ENCODE measurements around the gene GNAQ. TPM values are rescaled to one million over a fixed set of nuclear protein-coding genes. Genes with fewer than 3 reads are reported as not detected.

The GNAQ gene
- total and polyA plus RNA-seq, 9 donors: 22.0 to 72.2 (median 53.1) TPM

DNA sequence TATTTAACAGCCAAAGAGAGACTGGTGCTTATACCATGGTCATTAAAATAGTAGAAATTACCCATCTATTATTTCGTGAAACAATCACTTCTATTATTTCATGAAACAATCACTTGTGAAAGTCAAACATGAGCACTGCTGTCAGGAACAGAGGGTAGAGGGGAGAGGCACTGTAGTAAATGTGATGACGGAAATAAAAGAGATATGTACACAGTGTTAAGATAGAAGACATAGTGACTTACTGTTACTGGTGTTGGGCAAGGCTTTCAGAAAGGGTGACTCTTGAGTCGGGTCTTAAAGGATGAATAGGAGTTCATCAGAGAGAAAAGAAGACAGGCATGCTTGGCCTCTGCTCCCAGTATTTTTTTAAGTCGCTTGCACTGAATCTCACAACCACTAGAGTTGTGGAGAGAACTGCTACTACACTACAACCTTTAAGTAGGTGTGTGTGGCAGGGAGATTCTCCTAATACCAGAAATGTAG is 220.9 kb downstream of the GNAQ start:
- Histone ChIP-seq H3K4me3 (no peak overlapping the region), H3K27me3 (no peaks in the 10 kb centered on the region), H3K36me3 (no peaks in the 10 kb centered on the region), H3K4me1 (ENCODE audit: insufficient read depth) (peaks cover 3% of the 10 kb centered on the region), H3K9me3 (no peaks in the 10 kb centered on the region), H3K27ac (no peak overlapping the region)
- intact Hi-C loops (cut with DNase I): no loop called here
- TF ChIP-seq, protein P1, sequence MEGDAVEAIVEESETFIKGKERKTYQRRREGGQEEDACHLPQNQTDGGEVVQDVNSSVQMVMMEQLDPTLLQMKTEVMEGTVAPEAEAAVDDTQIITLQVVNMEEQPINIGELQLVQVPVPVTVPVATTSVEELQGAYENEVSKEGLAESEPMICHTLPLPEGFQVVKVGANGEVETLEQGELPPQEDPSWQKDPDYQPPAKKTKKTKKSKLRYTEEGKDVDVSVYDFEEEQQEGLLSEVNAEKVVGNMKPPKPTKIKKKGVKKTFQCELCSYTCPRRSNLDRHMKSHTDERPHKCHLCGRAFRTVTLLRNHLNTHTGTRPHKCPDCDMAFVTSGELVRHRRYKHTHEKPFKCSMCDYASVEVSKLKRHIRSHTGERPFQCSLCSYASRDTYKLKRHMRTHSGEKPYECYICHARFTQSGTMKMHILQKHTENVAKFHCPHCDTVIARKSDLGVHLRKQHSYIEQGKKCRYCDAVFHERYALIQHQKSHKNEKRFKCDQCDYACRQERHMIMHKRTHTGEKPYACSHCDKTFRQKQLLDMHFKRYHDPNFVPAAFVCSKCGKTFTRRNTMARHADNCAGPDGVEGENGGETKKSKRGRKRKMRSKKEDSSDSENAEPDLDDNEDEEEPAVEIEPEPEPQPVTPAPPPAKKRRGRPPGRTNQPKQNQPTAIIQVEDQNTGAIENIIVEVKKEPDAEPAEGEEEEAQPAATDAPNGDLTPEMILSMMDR (IDR thresholded peaks at IDR 0.05): no peak
- TF ChIP-seq POLR2A (IDR thresholded peaks at IDR 0.05) (no peak), EP300 (IDR thresholded peaks at IDR 0.05) (no peak)
- 91 to 94% (median 94%) methylated on average over 4 of the region's 4 CpGs for WGBS, 3 donors
- no peak for DNase-seq

DNA sequence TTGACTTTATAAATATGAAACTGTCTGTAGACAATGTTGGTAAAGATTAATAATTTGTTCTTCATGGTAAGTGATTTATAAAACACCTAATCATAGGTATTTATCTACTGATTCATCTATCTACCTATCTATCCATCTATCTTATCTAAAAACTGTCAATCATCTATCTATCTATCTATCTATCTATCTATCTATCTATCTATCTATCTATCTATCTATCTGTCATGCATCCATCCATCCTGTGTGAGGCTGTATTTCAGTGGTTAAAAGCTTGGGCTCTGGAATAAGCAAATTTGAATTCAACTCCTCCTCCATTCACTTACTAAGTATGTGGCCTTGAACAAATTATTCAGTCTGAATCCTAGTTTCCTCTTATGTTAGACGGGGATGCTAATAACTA is 221.6 kb downstream of the GNAQ start:
- no peaks in the 10 kb centered on the region for H3K27me3 ChIP-seq
- WGBS, 3 donors: 63 to 80% (median 64%) methylated on average over 1 of the region's 1 CpG
- peaks cover 3% of the 10 kb centered on the region for H3K4me1 ChIP-seq (ENCODE audit: insufficient read depth)
- intact Hi-C loops (cut with DNase I): no loop called here
- TF ChIP-seq, protein P1 (IDR thresholded peaks at IDR 0.05): no peak
- no peak for TF ChIP-seq POLR2A (IDR thresholded peaks at IDR 0.05)
- TF ChIP-seq EP300 (IDR thresholded peaks at IDR 0.05): no peak
- H3K36me3 ChIP-seq: no peaks in the 10 kb centered on the region
- DNase-seq: no peak
- H3K9me3 ChIP-seq: no peaks in the 10 kb centered on the region
- no peak overlapping the region for H3K4me3 ChIP-seq
- no peak overlapping the region for H3K27ac ChIP-seq

DNA sequence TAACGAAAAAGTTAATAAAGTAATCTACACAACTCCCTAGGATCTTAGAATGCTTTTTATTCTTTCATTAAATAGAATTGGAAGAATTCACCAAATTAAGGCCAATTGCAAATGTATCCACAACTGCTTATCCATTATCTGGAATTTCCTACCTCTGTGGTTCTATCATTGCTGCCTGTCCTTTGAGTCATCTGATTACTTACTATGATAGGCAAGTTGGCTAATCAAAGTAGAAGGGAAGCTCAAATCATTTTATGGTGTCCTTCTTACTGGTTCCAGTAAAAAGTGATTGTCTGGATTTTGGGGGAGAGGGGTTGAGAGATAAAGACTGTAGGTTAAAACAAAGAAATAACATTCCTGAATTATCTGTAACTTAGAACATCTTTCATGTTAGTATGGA is 222.1 kb downstream of the GNAQ start:
- intact Hi-C loops (cut with DNase I): no loop called here
- no peak for DNase-seq
- Histone ChIP-seq H3K9me3 (no peaks in the 10 kb centered on the region), H3K27ac (no peak overlapping the region), H3K27me3 (no peaks in the 10 kb centered on the region), H3K36me3 (no peaks in the 10 kb centered on the region), H3K4me1 (ENCODE audit: insufficient read depth) (peaks cover 3% of the 10 kb centered on the region), H3K4me3 (no peak overlapping the region)
- TF ChIP-seq POLR2A (IDR thresholded peaks at IDR 0.05): no peak
- no peak for TF ChIP-seq EP300 (IDR thresholded peaks at IDR 0.05)
- TF ChIP-seq, protein P1 (IDR thresholded peaks at IDR 0.05): no peak
- 93 to 98% (median 93%) methylated on average over 1 of the region's 1 CpG for WGBS, 3 donors

DNA sequence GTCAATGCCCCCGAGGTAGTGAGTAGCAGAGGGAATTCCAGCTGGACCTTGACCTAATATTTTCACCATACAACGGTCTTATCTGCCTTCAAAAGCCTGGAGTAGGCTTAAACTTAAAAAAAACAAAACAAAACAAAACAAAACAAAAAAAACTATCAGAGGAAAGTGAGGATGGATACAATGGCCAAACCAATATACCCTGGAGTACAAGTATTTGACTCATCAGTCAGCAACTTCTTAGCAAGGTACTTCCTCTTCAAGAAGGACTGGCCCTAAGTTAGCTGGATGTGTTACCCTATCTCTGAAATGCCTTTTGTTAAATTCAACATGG is 222.9 kb downstream of the GNAQ start:
- TF ChIP-seq, protein P1 (IDR thresholded peaks at IDR 0.05): no peak
- TF ChIP-seq POLR2A (IDR thresholded peaks at IDR 0.05) (no peak), EP300 (IDR thresholded peaks at IDR 0.05) (no peak)
- intact Hi-C loops (cut with DNase I): no loop called here
- Histone ChIP-seq H3K4me3 (no peak overlapping the region), H3K4me1 (ENCODE audit: insufficient read depth) (peaks cover 3% of the 10 kb centered on the region), H3K27ac (no peak overlapping the region), H3K27me3 (no peaks in the 10 kb centered on the region), H3K36me3 (no peaks in the 10 kb centered on the region), H3K9me3 (no peaks in the 10 kb centered on the region)
- no peak for DNase-seq
- WGBS, 3 donors: 20 to 47% (median 24%) methylated on average over 2 of the region's 2 CpGs
